HEK293 (cell line): ENCODE measurements around the gene DSCAML1.
A peak's percentile ranks its signal among the peaks of the same experiment; 100 is the strongest.

Experiments used
- CTCF ChIA-PET: fragments of 350-600 bp; formaldehyde crosslinking; extraction: SDS; loops from one replicate; lab custom pipeline; 2021; ENCODE audit warnings: antibody characterized with exemption; lab: Yijun Ruan, JAX
- POLR2A ChIA-PET: fragments of 300-600 bp; formaldehyde crosslinking; extraction: SDS; loops from one replicate; lab custom pipeline; 2020; ENCODE audit warnings: antibody characterized with exemption, inconsistent platforms; lab: Yijun Ruan, JAX
- H3K27ac ChIP-seq: fragments of 200-500 bp; sonication (Bioruptor generic); 2 replicates; pipeline ENCODE4 v1.5.1; 2014; ENCODE audit warnings: low read depth, low read length, control low read depth, inconsistent platforms; ENCODE audit errors: extremely low read depth
- H3K36me3 ChIP-seq, 2 experiments: fragments of 200-500 bp in 1 of 2; sonication (Bioruptor generic) in 1 of 2; 1 replicate in 1 of 2; 2 replicates in 1 of 2; pipeline ENCODE4 v1.5.1; 2014 to 2017; ENCODE audit warnings: inconsistent platforms in 2 of 2, low read length in 2 of 2; ENCODE audit not compliant: control insufficient read depth in 2 of 2, insufficient read depth in 1 of 2
- H3K4me1 ChIP-seq: fragments of 200-500 bp; sonication (Bioruptor generic); 2 replicates; pipeline ENCODE4 v1.5.1; 2014; ENCODE audit warnings: mild to moderate bottlenecking, low read length, inconsistent platforms; ENCODE audit not compliant: control insufficient read depth, insufficient read depth
- H3K4me3 ChIP-seq: 2 replicates; pipeline ENCODE4 v1.5.1; 2011; ENCODE audit warnings: low read depth, mild to moderate bottlenecking, control low read depth, low read length, moderate library complexity
- H3K9me3 ChIP-seq: fragments of 200-500 bp; sonication (Bioruptor generic); 2 replicates; pipeline ENCODE4 v1.5.1; 2014; ENCODE audit warnings: low read depth, low read length, inconsistent platforms; ENCODE audit not compliant: control insufficient read depth, insufficient read depth
- CTCF ChIP-seq: fragments of 450-650 bp; formaldehyde crosslinking; IDR thresholded peaks from 2 replicates; pipeline ENCODE4 v1.5.1; 2016; ENCODE audit warnings: missing biosample characterization, missing genetic modification characterization
- HOXA7 ChIP-seq: sonication (generic); formaldehyde crosslinking; IDR thresholded peaks from 2 replicates; pipeline ENCODE4 v1.8.1; 2022; ENCODE audit warnings: missing genetic modification reagents, borderline replicate concordance
- KLF16 ChIP-seq: fragments of 450-650 bp; formaldehyde crosslinking; IDR thresholded peaks from 2 replicates; pipeline ENCODE4 v1.5.1; 2017; ENCODE audit warnings: missing biosample characterization, missing genetic modification characterization
- KLF9 ChIP-seq: fragments of 450-650 bp; formaldehyde crosslinking; IDR thresholded peaks from 2 replicates; pipeline ENCODE4 v1.5.1; 2016; ENCODE audit warnings: missing biosample characterization, missing genetic modification characterization, low read depth
- PRDM1 ChIP-seq: fragments of 450-650 bp; formaldehyde crosslinking; IDR thresholded peaks from 2 replicates; pipeline ENCODE4; 2016; ENCODE audit warnings: missing biosample characterization, missing genetic modification characterization
- REPIN1 ChIP-seq: fragments of 450-650 bp; formaldehyde crosslinking; IDR thresholded peaks from 2 replicates; pipeline ENCODE4 v1.5.1; 2017; ENCODE audit warnings: missing biosample characterization, missing genetic modification characterization, low read depth
- SP2 ChIP-seq: fragments of 450-650 bp; formaldehyde crosslinking; IDR thresholded peaks from 2 replicates; pipeline ENCODE4 v1.5.1; 2016; ENCODE audit warnings: missing biosample characterization, missing genetic modification characterization
- YY2 ChIP-seq: fragments of 450-650 bp; formaldehyde crosslinking; IDR thresholded peaks from 2 replicates; pipeline ENCODE4 v1.5.1; 2016; ENCODE audit warnings: missing biosample characterization, missing genetic modification characterization
- ZBTB17 ChIP-seq: fragments of 450-650 bp; formaldehyde crosslinking; IDR thresholded peaks from 2 replicates; pipeline ENCODE4 v1.5.1; 2016; ENCODE audit warnings: missing biosample characterization, missing genetic modification characterization
- ZBTB8A ChIP-seq: fragments of 450-650 bp; formaldehyde crosslinking; IDR thresholded peaks from 2 replicates; pipeline ENCODE4 v1.5.1; 2016; ENCODE audit warnings: missing biosample characterization, missing genetic modification characterization
- ZFP41 ChIP-seq: fragments of 450-650 bp; formaldehyde crosslinking; IDR thresholded peaks from 2 replicates; pipeline ENCODE4 v1.5.1; 2016; ENCODE audit warnings: missing biosample characterization, missing genetic modification characterization, borderline replicate concordance
- ZNF138 ChIP-seq: fragments of 450-650 bp; formaldehyde crosslinking; IDR thresholded peaks from 2 replicates; pipeline ENCODE4 v1.5.1; 2016; ENCODE audit warnings: missing biosample characterization, missing genetic modification characterization, borderline replicate concordance
- ZNF146 ChIP-seq: fragments of 450-650 bp; formaldehyde crosslinking; IDR thresholded peaks from 2 replicates; pipeline ENCODE4 v1.5.1; 2016; ENCODE audit warnings: missing biosample characterization, missing genetic modification characterization
- ZNF155 ChIP-seq: fragments of 450-650 bp; formaldehyde crosslinking; IDR thresholded peaks from 2 replicates; pipeline ENCODE4 v1.5.1; 2016; ENCODE audit warnings: missing biosample characterization, missing genetic modification characterization
- ZNF248 ChIP-seq: fragments of 450-650 bp; formaldehyde crosslinking; IDR thresholded peaks from 2 replicates; pipeline ENCODE4 v1.5.1; 2017; ENCODE audit warnings: missing biosample characterization, missing genetic modification characterization
- ZNF513 ChIP-seq: fragments of 450-650 bp; IDR thresholded peaks from 2 replicates; pipeline ENCODE4 v1.5.1; 2018; ENCODE audit warnings: missing biosample characterization, missing genetic modification characterization
- ZNF521 ChIP-seq: fragments of 450-650 bp; formaldehyde crosslinking; IDR thresholded peaks from 2 replicates; pipeline ENCODE4 v1.5.1; 2017; ENCODE audit warnings: missing biosample characterization, mild to moderate bottlenecking, missing genetic modification characterization
- ZNF548 ChIP-seq: fragments of 450-650 bp; formaldehyde crosslinking; IDR thresholded peaks from 2 replicates; pipeline ENCODE4 v1.5.1; 2016; ENCODE audit warnings: missing biosample characterization, missing genetic modification characterization
- ZNF549 ChIP-seq: fragments of 450-650 bp; IDR thresholded peaks from 2 replicates; pipeline ENCODE4 v1.5.1; 2018; ENCODE audit warnings: missing biosample characterization, missing genetic modification characterization, mild to moderate bottlenecking, inconsistent platforms, moderate library complexity
- ZNF654 ChIP-seq: fragments of 450-650 bp; formaldehyde crosslinking; IDR thresholded peaks from 2 replicates; pipeline ENCODE4 v1.5.1; 2016; ENCODE audit warnings: low read depth, missing biosample characterization, missing genetic modification characterization
- ZNF677 ChIP-seq: fragments of 450-650 bp; IDR thresholded peaks from 2 replicates; pipeline ENCODE4 v1.5.0; 2018; ENCODE audit warnings: missing biosample characterization, mild to moderate bottlenecking, missing genetic modification characterization, moderate library complexity
- ZNF701 ChIP-seq: fragments of 450-650 bp; formaldehyde crosslinking; IDR thresholded peaks from 2 replicates; pipeline ENCODE4 v1.5.1; 2016; ENCODE audit warnings: missing biosample characterization, missing genetic modification characterization
- ZSCAN16 ChIP-seq: fragments of 450-650 bp; formaldehyde crosslinking; IDR thresholded peaks from 2 replicates; pipeline ENCODE4 v1.5.1; 2016; ENCODE audit warnings: missing biosample characterization, missing genetic modification characterization
- ZXDB ChIP-seq: fragments of 450-650 bp; formaldehyde crosslinking; IDR thresholded peaks from 2 replicates; pipeline ENCODE4 v1.5.1; 2016; ENCODE audit warnings: missing biosample characterization, missing genetic modification characterization

The DSCAML1 gene

GRCh38 chr11:117820071-117820470 lies 23.1 kb upstream of the DSCAML1 start:
- H3K36me3 ChIP-seq, result no peaks in the 10 kb centered on the region
- H3K27ac ChIP-seq, result no peak overlapping the region
- no peak overlapping the region for H3K4me3 ChIP-seq
- CTCF ChIA-PET, result interaction anchor here (0.6 to 10.1 kb wide), 12 partner anchors 11 to 532 kb away, joined by 3 to 223 read pairs (median 6); no protein-coding TSS in a partner anchor
- POLR2A ChIA-PET, result interaction anchor here (1.4 kb wide), 1 partner anchor 127 kb away, joined by 4 read pairs; no protein-coding TSS in a partner anchor
- TF ChIP-seq KLF16 (tag by site-specific recombination) (no peak), ZNF155 (no peak), ZNF521 (tag by site-specific recombination) (no peak), ZNF701 (no peak), ZNF138 (tag by site-specific recombination) (no peak), ZBTB8A (tag by site-specific recombination) (no peak), ZXDB (tag by site-specific recombination) (no peak), REPIN1 (tag by site-specific recombination) (no peak)
- no peaks in the 10 kb centered on the region for H3K9me3 ChIP-seq
- no peaks in the 10 kb centered on the region for H3K4me1 ChIP-seq

GRCh38 chr11:117819096-117820040 lies 22.4 kb upstream of the DSCAML1 start:
- H3K9me3 ChIP-seq, result no peaks in the 10 kb centered on the region
- H3K4me3 ChIP-seq, result no peak overlapping the region
- peaks cover under 1% of the 10 kb centered on the region; the same call in 1 of the 2 replicates for H3K4me1 ChIP-seq
- TF ChIP-seq CTCF, result peak; percentile 65
- TF ChIP-seq ZNF548 (tag by site-specific recombination), result no peak
- 0 out of 2 replicates have a peak, but pooled peaks have one; percentile 38 for TF ChIP-seq PRDM1 (tag by site-specific recombination)
- 0 out of 2 replicates have a peak, but pooled peaks have one; percentile 16 for TF ChIP-seq ZBTB17
- no peak for TF ChIP-seq ZNF248
- TF ChIP-seq HOXA7 (CRISPR knock-in tag), result no peak
- peak; percentile 84 for TF ChIP-seq ZNF654 (tag by site-specific recombination)
- TF ChIP-seq, all 188 proteins: peak for 4
- ChIA-PET POLR2A (interaction anchor here (1.4 kb wide), 1 partner anchor 127 kb away, joined by 4 read pairs; no protein-coding TSS in a partner anchor), CTCF (interaction anchor here (0.6 to 10.1 kb wide), 48 partner anchors 9 to 586 kb away, joined by 3 to 223 read pairs (median 4); no protein-coding TSS in a partner anchor)
- Histone ChIP-seq H3K27ac (no peak overlapping the region), H3K36me3 (no peaks in the 10 kb centered on the region)

- Histone ChIP-seq H3K36me3 (no peaks in the 10 kb centered on the region), H3K9me3 (no peaks in the 10 kb centered on the region), H3K27ac (no peak overlapping the region), H3K4me1 (peaks cover 3% of the 10 kb centered on the region; the same call in 1 of the 2 replicates), H3K4me3 (no peak overlapping the region)
- ChIA-PET POLR2A (interaction anchor here (1.4 kb wide), 1 partner anchor 128 kb away, joined by 4 read pairs; no protein-coding TSS in a partner anchor), CTCF (interaction anchor here (0.6 to 10.1 kb wide), 48 partner anchors 8 to 587 kb away, joined by 3 to 223 read pairs (median 4); no protein-coding TSS in a partner anchor)
- TF ChIP-seq SP2 (tag by site-specific recombination) (no peak), YY2 (no peak), ZNF146 (tag by site-specific recombination) (no peak), ZNF513 (tag by site-specific recombination) (no peak), ZFP41 (no peak), ZNF677 (tag by site-specific recombination) (no peak), ZXDB (tag by site-specific recombination) (no peak), KLF9 (tag by site-specific recombination) (no peak), ZNF549 (tag by site-specific recombination) (no peak), ZSCAN16 (tag by site-specific recombination) (no peak), ZBTB17 (no peak)
These were observed 21.2 kb upstream of the DSCAML1 start for GRCh38 chr11:117818041-117818873.
